GM12878 (cell line): ENCODE data around the gene POU3F3.

Source experiments
- CTCF ChIP-seq, 3 experiments: IDR thresholded peaks in 2 of 3; conservative IDR thresholded peaks in 1 of 3; 2 replicates each; pipeline ENCODE4 v1.5.1; 2011; ENCODE audit warnings: low read depth in 3 of 3, low read length in 3 of 3, mild to moderate bottlenecking in 3 of 3, control low read depth in 2 of 3, moderate library complexity in 2 of 3, inconsistent platforms in 1 of 3, mixed read lengths in 1 of 3; ENCODE audit not compliant: control insufficient read depth in 2 of 3, insufficient read depth in 1 of 3; ENCODE audit errors: extremely low read depth in 1 of 3
- EGR1 ChIP-seq, 2 experiments: IDR thresholded peaks; 1 replicate in 1 of 2; 2 replicates in 1 of 2; pipeline ENCODE4 v1.6.1; 2011 to 2012; ENCODE audit warnings: low read depth in 2 of 2, low read length in 2 of 2, borderline replicate concordance in 1 of 2, mild to moderate bottlenecking in 1 of 2, moderate library complexity in 1 of 2
- EP300 ChIP-seq, 2 experiments: fragments of 150-350 bp in 1 of 2; IDR thresholded peaks; 2 replicates each; pipeline ENCODE4 v1.6.1; 2011 to 2012; ENCODE audit warnings: low read depth in 2 of 2, low read length in 2 of 2, borderline replicate concordance in 1 of 2, improper control_type of control experiment in 1 of 2, inconsistent platforms in 1 of 2; ENCODE audit not compliant: control insufficient read depth in 1 of 2
- ETV6 ChIP-seq, 2 experiments: fragments of 450-650 bp in 1 of 2; IDR thresholded peaks in 1 of 2; conservative IDR thresholded peaks in 1 of 2; 2 replicates each; pipeline ENCODE4 v1.6.1; 2014; ENCODE audit warnings: antibody characterized with exemption in 1 of 2, borderline replicate concordance in 1 of 2, low read depth in 1 of 2, mild to moderate bottlenecking in 1 of 2, moderate library complexity in 1 of 2
- NFYB ChIP-seq: IDR thresholded peaks from 2 replicates; pipeline ENCODE4 v1.6.1; 2011; ENCODE audit warnings: low read depth, mild to moderate bottlenecking, low read length, improper control_type of control experiment, moderate library complexity; ENCODE audit not compliant: insufficient read depth
- NR2C2 ChIP-seq: IDR thresholded peaks from 2 replicates; pipeline ENCODE4 v1.6.1; 2011; ENCODE audit warnings: borderline replicate concordance, low read depth; ENCODE audit not compliant: control insufficient read depth, insufficient read length
- SMC3 ChIP-seq: IDR thresholded peaks from 2 replicates; pipeline ENCODE4 v1.6.1; 2011; ENCODE audit warnings: low read length, improper control_type of control experiment, borderline replicate concordance
- SUPT20H ChIP-seq: IDR thresholded peaks from 2 replicates; pipeline ENCODE4 v1.6.1; 2011; ENCODE audit warnings: low read depth, mild to moderate bottlenecking, low read length, moderate library complexity, borderline replicate concordance; ENCODE audit not compliant: control insufficient read depth
- TAF1 ChIP-seq: IDR thresholded peaks from 2 replicates; pipeline ENCODE4 v1.6.1; 2011; ENCODE audit warnings: mild to moderate bottlenecking, low read depth, low read length, borderline replicate concordance
- TF ChIP-seq, protein P1 (sequence below): fragments of 150-350 bp; IDR thresholded peaks from 2 replicates; pipeline ENCODE4 v1.6.1; 2014; ENCODE audit warnings: mild to moderate bottlenecking, low read depth, low read length
- TF ChIP-seq, protein P2 (sequence below): IDR thresholded peaks from 2 replicates; pipeline ENCODE4 v1.6.1; 2011; ENCODE audit warnings: low read depth, low read length, improper control_type of control experiment, borderline replicate concordance

DNA sequence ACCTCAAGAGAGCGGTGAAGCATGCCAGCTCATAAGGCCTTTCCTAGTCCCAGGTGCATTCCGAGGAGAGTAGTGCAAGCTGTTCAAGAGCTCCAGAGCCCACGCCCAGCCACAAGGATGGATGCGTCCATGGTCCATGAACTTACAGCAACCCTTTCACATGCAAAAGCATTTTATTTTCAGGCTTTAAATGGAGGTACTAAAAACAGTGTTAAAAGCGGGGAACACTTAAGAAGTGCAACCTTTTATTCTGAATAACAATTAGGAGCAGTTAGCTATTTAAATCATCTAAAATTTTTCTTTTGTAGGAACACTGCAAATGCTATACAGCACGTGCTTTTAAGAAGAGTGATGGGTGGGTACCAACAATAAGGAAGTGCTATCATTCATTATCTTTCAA, 33.8 kb downstream of the POU3F3 start:
- TF ChIP-seq, protein P1, sequence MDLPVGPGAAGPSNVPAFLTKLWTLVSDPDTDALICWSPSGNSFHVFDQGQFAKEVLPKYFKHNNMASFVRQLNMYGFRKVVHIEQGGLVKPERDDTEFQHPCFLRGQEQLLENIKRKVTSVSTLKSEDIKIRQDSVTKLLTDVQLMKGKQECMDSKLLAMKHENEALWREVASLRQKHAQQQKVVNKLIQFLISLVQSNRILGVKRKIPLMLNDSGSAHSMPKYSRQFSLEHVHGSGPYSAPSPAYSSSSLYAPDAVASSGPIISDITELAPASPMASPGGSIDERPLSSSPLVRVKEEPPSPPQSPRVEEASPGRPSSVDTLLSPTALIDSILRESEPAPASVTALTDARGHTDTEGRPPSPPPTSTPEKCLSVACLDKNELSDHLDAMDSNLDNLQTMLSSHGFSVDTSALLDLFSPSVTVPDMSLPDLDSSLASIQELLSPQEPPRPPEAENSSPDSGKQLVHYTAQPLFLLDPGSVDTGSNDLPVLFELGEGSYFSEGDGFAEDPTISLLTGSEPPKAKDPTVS, result no peak
- TF ChIP-seq CTCF (IDR thresholded peaks at IDR 0.05 in 2 of 3, conservative IDR thresholded peaks at IDR 0.05 in 1 of 3; ENCODE audit: control insufficient read depth in 2 of 3, extremely low read depth in 1 of 3, insufficient read depth in 1 of 3, low read depth in 3 of 3, low read length in 3 of 3), result no peak
- no peak for TF ChIP-seq EP300 (IDR thresholded peaks at IDR 0.05; ENCODE audit: borderline replicate concordance in 1 of 2, control insufficient read depth in 1 of 2, low read depth in 2 of 2, low read length in 2 of 2)
- TF ChIP-seq ETV6 (conservative IDR thresholded peaks at IDR 0.05 in 1 of 2, IDR thresholded peaks at IDR 0.05 in 1 of 2; ENCODE audit: borderline replicate concordance in 1 of 2, low read depth in 1 of 2), result no peak
- TF ChIP-seq EGR1 (IDR thresholded peaks at IDR 0.05; ENCODE audit: borderline replicate concordance in 1 of 2, low read depth in 2 of 2, low read length in 2 of 2), result no peak
- TF ChIP-seq SUPT20H, result no peak
- no peak for TF ChIP-seq TAF1
- TF ChIP-seq, protein P2, sequence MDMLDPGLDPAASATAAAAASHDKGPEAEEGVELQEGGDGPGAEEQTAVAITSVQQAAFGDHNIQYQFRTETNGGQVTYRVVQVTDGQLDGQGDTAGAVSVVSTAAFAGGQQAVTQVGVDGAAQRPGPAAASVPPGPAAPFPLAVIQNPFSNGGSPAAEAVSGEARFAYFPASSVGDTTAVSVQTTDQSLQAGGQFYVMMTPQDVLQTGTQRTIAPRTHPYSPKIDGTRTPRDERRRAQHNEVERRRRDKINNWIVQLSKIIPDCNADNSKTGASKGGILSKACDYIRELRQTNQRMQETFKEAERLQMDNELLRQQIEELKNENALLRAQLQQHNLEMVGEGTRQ, result no peak
- TF ChIP-seq NFYB, result no peak
- no peak for TF ChIP-seq SMC3
- TF ChIP-seq NR2C2, result no peak
